Measurements from ENCODE around the gene RAB3GAP1. TPM values are rescaled to one million over a fixed set of nuclear protein-coding genes. Genes with fewer than 3 reads are reported as not detected.

RAB3GAP1 gene
- 80.0 and 148 TPM in 2 replicates for total RNA-seq (ENCODE audit: low replicate concordance)

DNA sequence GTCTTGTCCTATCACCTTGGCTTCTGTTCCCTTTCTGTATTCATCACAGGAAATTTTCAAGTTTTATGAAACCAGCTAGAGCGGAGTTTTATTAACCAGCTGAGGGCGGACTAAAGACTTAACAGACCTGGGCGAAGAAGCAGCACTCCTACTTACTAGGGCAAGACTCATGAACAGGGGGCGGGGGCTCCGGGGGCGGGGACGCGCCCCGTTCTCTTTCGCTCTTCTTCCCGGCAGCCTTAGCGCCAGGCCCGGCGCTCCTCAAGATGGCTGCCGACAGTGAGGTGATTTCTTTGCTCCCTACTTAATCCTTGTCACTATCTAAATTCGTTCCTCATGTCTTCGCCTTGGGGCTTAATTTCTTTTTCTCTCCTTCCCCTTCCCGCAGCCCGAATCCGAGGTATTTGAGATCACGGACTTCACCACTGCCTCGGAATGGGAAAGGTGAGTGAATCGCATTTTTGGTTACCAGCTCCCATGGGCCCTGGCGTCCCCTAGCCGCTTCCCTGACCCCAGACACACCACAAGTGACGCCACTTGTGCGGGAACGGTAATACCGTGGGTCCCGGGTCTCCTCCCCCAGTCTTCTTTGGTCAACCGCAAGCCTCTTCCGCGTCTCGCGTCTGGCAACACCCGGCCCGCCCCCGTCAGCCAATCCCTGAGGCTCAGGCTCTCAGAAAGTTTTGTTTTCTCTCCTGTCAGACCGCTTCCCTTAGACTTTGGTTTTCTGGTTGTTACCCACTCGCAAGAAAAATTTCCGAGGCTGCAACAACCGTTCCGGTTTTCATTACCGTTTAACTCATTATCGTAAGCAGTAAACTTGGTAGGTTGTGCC, at the start of gene RAB3GAP1:
Gene RAB3GAP1, plus strand, starts transcription at position 251 of the 835 bp plus-strand sequence. Its CDS starts 16 bp downstream, at position 267.
- DNase-seq (ENCODE audit: low read depth), result peak; percentile 78
- peak within 1 kb of the TSS; percentile 98 for H3K4me3 ChIP-seq (ENCODE audit: low read depth, low read length)
- TF ChIP-seq, protein P1, sequence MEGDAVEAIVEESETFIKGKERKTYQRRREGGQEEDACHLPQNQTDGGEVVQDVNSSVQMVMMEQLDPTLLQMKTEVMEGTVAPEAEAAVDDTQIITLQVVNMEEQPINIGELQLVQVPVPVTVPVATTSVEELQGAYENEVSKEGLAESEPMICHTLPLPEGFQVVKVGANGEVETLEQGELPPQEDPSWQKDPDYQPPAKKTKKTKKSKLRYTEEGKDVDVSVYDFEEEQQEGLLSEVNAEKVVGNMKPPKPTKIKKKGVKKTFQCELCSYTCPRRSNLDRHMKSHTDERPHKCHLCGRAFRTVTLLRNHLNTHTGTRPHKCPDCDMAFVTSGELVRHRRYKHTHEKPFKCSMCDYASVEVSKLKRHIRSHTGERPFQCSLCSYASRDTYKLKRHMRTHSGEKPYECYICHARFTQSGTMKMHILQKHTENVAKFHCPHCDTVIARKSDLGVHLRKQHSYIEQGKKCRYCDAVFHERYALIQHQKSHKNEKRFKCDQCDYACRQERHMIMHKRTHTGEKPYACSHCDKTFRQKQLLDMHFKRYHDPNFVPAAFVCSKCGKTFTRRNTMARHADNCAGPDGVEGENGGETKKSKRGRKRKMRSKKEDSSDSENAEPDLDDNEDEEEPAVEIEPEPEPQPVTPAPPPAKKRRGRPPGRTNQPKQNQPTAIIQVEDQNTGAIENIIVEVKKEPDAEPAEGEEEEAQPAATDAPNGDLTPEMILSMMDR (IDR thresholded peaks at IDR 0.05; ENCODE audit: insufficient read depth, low read length), result no peak

DNA sequence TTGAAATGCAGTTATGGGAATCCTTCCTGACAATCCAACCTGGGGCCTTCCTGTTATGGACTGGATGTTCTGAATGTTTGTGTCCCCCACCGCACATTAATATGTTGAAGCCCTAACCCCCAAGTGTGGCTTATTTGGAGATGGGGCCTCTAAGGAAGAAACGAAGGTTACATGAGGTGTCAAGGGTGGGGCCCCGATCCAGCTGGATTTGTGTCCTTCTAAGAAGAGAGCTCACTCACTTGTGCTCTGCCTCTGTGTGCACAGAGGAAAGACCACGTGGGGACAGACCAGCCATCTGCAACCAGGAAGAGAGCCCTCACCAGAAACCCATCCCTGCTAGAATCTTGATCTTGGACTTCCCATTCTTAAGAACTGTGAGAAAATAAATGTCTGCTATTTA, 49.3 kb upstream of the RAB3GAP1 start:
- TF ChIP-seq, protein P1 (IDR thresholded peaks at IDR 0.05; ENCODE audit: insufficient read depth, low read length), result no peak
- DNase-seq (ENCODE audit: low read depth), result no peak
- no peak overlapping the region for H3K4me3 ChIP-seq (ENCODE audit: low read depth, low read length)

DNA sequence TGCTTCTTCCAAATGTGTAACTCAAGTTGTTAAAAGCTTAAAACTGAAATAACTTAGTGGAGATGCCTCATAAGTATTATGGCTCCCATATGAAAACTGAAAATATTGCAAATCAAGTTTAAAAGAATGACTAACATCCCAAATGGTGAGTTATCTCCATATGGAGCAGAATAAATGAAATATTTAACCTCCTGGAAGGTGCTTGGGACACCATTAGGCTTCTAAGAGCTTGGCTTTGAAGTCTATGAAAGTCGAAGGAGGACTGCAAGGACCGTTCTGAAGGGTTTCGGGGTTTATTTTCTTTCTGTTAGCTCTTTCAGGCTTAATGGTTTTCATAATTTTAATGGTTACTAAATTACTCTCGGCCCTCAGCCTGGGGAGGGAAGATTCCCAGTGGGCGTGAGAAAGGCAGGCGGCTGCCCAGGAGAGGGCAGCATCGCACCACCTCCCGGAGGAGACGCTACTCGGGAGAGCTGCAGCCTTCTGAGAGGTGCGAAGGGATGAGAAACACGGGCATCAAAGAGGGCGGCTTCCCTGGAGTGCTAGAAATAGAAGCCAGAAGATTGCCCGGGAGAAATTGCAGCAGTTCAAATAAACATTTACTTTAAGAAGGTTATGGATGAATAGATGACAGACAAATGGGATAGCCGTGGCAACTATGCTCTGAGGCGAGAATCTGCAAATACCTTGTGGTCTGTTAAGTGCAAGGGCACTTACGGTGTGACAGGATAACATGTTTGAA, 47.9 kb upstream of the RAB3GAP1 start:
- H3K4me3 ChIP-seq (ENCODE audit: low read depth, low read length), result no peak overlapping the region
- TF ChIP-seq, protein P1 (IDR thresholded peaks at IDR 0.05; ENCODE audit: insufficient read depth, low read length), result peak; percentile 97
- DNase-seq (ENCODE audit: low read depth), result peak; percentile 68

DNA sequence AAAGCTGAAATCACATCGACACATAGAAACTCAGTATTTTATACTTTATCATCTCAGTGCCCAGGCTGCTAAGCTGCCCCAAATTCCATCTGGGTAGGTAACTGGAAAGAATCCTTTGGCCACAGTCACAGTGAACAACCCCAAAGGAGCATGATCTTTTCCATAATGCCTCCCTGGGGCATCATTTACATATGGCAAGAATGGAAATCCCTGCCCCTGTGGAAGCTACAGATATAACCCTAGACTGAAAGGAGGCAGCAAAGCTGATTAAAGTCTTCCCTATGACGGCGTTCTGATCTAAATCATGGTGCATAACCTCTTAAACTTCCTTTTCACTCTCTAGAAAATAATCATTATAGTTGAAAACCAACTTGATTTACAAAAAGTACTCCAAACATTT, 46.3 kb upstream of the RAB3GAP1 start:
- no peak for DNase-seq (ENCODE audit: low read depth)

DNA sequence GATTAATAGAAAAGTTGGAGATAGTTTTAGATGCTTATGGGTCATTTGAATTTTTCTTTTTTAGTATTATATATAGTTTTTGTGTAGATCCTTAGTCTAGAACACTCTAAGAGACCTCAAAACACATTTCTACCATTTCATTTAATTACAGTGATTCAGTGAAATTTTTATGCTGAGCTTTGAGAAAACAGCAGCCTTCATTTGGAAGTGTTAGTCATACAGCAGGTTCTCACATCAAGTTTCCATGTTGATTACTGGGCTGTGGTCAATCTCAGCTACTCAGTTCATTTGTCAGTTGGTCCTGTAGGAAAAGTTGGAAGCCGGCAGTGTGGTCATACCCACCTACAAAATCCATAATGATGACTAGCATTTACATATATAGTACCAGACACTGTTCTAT, 42.8 kb upstream of the RAB3GAP1 start:
- H3K4me3 ChIP-seq (ENCODE audit: low read depth, low read length), result no peak overlapping the region
- DNase-seq (ENCODE audit: low read depth), result no peak
- TF ChIP-seq, protein P1 (IDR thresholded peaks at IDR 0.05; ENCODE audit: insufficient read depth, low read length), result no peak

More for the DNA sequence above, 46.3 kb upstream of the RAB3GAP1 start:
- H3K4me3 ChIP-seq (ENCODE audit: low read depth, low read length), result no peak overlapping the region
- TF ChIP-seq, protein P1 (IDR thresholded peaks at IDR 0.05; ENCODE audit: insufficient read depth, low read length), result no peak

DNA sequence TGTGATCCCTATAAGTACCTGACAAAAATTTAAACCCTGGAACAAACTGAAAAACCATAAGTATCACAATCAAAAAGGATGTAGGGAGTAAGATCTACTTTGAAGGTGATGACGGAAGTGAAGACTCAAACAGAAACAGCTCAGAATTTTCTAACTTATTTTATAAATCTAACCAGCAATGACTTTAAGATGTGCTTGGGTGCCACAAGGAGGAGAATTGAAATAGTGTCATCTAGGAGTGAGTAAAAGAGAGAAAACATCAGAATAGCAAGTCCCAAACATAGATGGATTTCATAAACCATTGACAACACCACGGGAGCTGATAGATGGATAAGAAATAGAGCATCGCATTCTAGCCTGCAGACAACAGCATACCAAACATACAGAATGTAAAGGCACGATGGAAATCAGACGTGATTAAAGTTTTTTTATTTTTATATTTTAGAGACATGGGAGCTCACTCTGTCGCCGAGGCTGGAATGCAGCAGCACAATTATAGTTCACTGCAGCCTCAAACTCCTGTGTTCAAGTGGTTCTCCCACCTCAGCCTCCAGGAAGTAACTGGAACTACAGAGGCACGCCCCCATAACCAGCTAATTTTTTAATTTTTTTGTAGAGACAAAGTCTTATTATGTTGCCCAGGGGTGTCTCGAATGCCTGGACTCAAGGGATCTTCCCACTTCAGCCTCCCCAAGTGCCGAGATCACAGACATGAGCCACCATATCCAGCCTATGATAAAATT, 41.7 kb upstream of the RAB3GAP1 start:
- TF ChIP-seq, protein P1 (IDR thresholded peaks at IDR 0.05; ENCODE audit: insufficient read depth, low read length), result no peak
- DNase-seq (ENCODE audit: low read depth), result no peak
- no peak overlapping the region for H3K4me3 ChIP-seq (ENCODE audit: low read depth, low read length)

Data from fibroblast of the aortic adventitia (primary cell).